ENCODE results near the gene GALNT14.

The GALNT14 gene

GRCh38 chr2:31134480-31134879, 3.8 kb downstream of the GALNT14 start:
- DNase-seq, result no peak

- no peak for DNase-seq
These were observed 5.5 kb downstream of the GALNT14 start for GRCh38 chr2:31132786-31133185.

GRCh38 chr2:31131871-31132270, 6.4 kb downstream of the GALNT14 start:
- no peak for DNase-seq

- DNase-seq, result no peak
These were observed 8.7 kb downstream of the GALNT14 start for GRCh38 chr2:31129375-31130171.

- no peak for DNase-seq
These were observed 10.3 kb downstream of the GALNT14 start for GRCh38 chr2:31127931-31128330.

- DNase-seq, result no peak
These were observed 12.1 kb downstream of the GALNT14 start for GRCh38 chr2:31125918-31126695.

GRCh38 chr2:31124904-31125303, 13.3 kb downstream of the GALNT14 start:
- no peak for DNase-seq

GRCh38 chr2:31122133-31122532, 16.1 kb downstream of the GALNT14 start:
- DNase-seq, result no peak

GRCh38 chr2:31113765-31114164, 24.5 kb downstream of the GALNT14 start:
- DNase-seq, result no peak

GRCh38 chr2:31112544-31112943, 25.7 kb downstream of the GALNT14 start:
- DNase-seq, result no peak

GRCh38 chr2:31110998-31111397, 27.2 kb downstream of the GALNT14 start:
- DNase-seq, result no peak

- no peak for DNase-seq
These were observed 27.8 kb downstream of the GALNT14 start for GRCh38 chr2:31110431-31110830.

- DNase-seq, result no peak
These were observed 28.5 kb downstream of the GALNT14 start for GRCh38 chr2:31109633-31110192.

GRCh38 chr2:31108561-31109286, 29.5 kb downstream of the GALNT14 start:
- no peak for DNase-seq

GRCh38 chr2:31107591-31108300, 30.5 kb downstream of the GALNT14 start:
- no peak for DNase-seq

- no peak for DNase-seq
These were observed 36.5 kb downstream of the GALNT14 start for GRCh38 chr2:31101701-31102100.

GRCh38 chr2:31097962-31098613, 40.2 kb downstream of the GALNT14 start:
- DNase-seq, result no peak

GRCh38 chr2:31090188-31090587, 48.1 kb downstream of the GALNT14 start:
- no peak for DNase-seq

- no peak for DNase-seq
These were observed 48.6 kb downstream of the GALNT14 start for GRCh38 chr2:31089645-31090044.

GRCh38 chr2:31088504-31089195, 49.6 kb downstream of the GALNT14 start:
- DNase-seq, result no peak

GRCh38 chr2:31087491-31087890, 50.7 kb downstream of the GALNT14 start:
- no peak for DNase-seq
